GM12878 (cell line): ENCODE measurements around the gene SMG6. TPM values are rescaled to one million over a fixed set of nuclear protein-coding genes. Genes with fewer than 3 reads are reported as not detected.

Experiments
- ATAC-seq: fragments of 200-7000 bp; cut with Tn5 transposase; 3 replicates; pipeline ENCODE4 v1.9.1; 2020; ENCODE audit warnings: mild to moderate bottlenecking, moderate library complexity
- BruUV-seq: library from RNA; stranded (reverse); fragments of 400-500 nt; replicated peaks from 2 replicates; lab custom pipeline; 2021; lab: Mats Ljungman, UMichigan
- CTCF ChIA-PET: fragments of 300-600 bp; sonication (Branson Sonifier 250); formaldehyde crosslinking; extraction: SDS; loops from one replicate; lab custom pipeline; 2021; ENCODE audit warnings: inconsistent platforms; lab: Yijun Ruan, JAX
- POLR2A ChIA-PET: fragments of 350-600 bp; formaldehyde crosslinking; extraction: SDS; loops from one replicate; lab custom pipeline; 2021; ENCODE audit warnings: inconsistent platforms; lab: Charles Lee
- RAD21 ChIA-PET: fragments of 300-600 bp; sonication (Branson Sonifier 250); formaldehyde crosslinking; loops from one replicate; lab custom pipeline; 2023; ENCODE audit warnings: antibody characterized with exemption; ENCODE audit not compliant: unreplicated experiment; lab: Charles Lee
- SMC1A ChIA-PET: fragments of 300-600 bp; sonication (Branson Sonifier 250); formaldehyde crosslinking; loops from one replicate; lab custom pipeline; 2023; ENCODE audit not compliant: unreplicated experiment, uncharacterized antibody; lab: Charles Lee
- DNase-seq: peaks from one replicate; pipeline ENCODE4 v3.0.0-alpha.2; 2011; ENCODE audit warnings: low read depth, low spot score
- FAIRE-seq: peaks from 3 replicates; lab custom pipeline; 2011; peaks lifted over from hg19 to GRCh38; lab: Jason Lieb, UNC
- H2AFZ ChIP-seq: 2 replicates; pipeline ENCODE4 v1.6.0; 2011; ENCODE audit warnings: low read depth, low read length, control low read depth; ENCODE audit not compliant: control insufficient read depth
- H3K27ac ChIP-seq: 2 replicates; pipeline ENCODE4 v1.5.1; 2011; ENCODE audit warnings: control low read depth; ENCODE audit not compliant: control insufficient read depth, insufficient read depth
- H3K27me3 ChIP-seq, 2 experiments: replicated peaks in 1 of 2; 2 replicates each; pipeline versions ENCODE4 v1.6.0 to v1.6.1; 2011; ENCODE audit warnings: low read length in 1 of 2; ENCODE audit not compliant: control insufficient read depth in 2 of 2, insufficient read depth in 2 of 2
- H3K36me3 ChIP-seq, 2 experiments: 2 replicates each; pipeline ENCODE4 v1.5.1; 2011; ENCODE audit warnings: low read length in 1 of 2; ENCODE audit not compliant: control insufficient read depth in 2 of 2, insufficient read depth in 2 of 2
- H3K4me1 ChIP-seq: 2 replicates; pipeline ENCODE4 v1.6.1; 2011; ENCODE audit warnings: mild to moderate bottlenecking, low read length, moderate library complexity, mixed read lengths; ENCODE audit not compliant: control insufficient read depth, insufficient read depth
- H3K4me2 ChIP-seq: 2 replicates; pipeline ENCODE4 v1.6.0; 2011; ENCODE audit warnings: control low read depth; ENCODE audit not compliant: control insufficient read depth, insufficient read depth
- H3K4me3 ChIP-seq: fragments of 200-600 bp; sonication (generic); 2 replicates; pipeline ENCODE4 v1.5.1; 2016
- H3K79me2 ChIP-seq: 2 replicates; pipeline ENCODE4 v1.6.0; 2011; ENCODE audit warnings: low read length; ENCODE audit not compliant: control insufficient read depth, insufficient read depth
- H3K9ac ChIP-seq: 2 replicates; pipeline ENCODE4 v1.8.0; 2011; ENCODE audit warnings: low read length, control low read depth, mixed read lengths; ENCODE audit not compliant: control insufficient read depth, insufficient read depth
- H3K9me3 ChIP-seq: replicated peaks from 3 replicates; pipeline ENCODE4 v1.5.1; 2011; ENCODE audit warnings: mild to moderate bottlenecking, low read length; ENCODE audit not compliant: control insufficient read depth, insufficient read depth
- H4K20me1 ChIP-seq: 2 replicates; pipeline ENCODE4 v1.6.0; 2011; ENCODE audit not compliant: control insufficient read depth, insufficient read depth
- ESRRA ChIP-seq: IDR thresholded peaks from 2 replicates; pipeline ENCODE4 v1.6.1; 2012; ENCODE audit warnings: mild to moderate bottlenecking, low read length, improper control_type of control experiment
- HDAC6 ChIP-seq: fragments of 200-600 bp; sonication (generic); IDR thresholded peaks from one replicate; pipeline ENCODE4 v1.8.0; 2017; ENCODE audit warnings: antibody characterized with exemption; ENCODE audit not compliant: unreplicated experiment
- IKZF2 ChIP-seq, 2 experiments: fragments of 450-650 bp; IDR thresholded peaks; 2 replicates each; pipeline ENCODE4 v1.6.1; 2017; ENCODE audit warnings: mild to moderate bottlenecking in 2 of 2, moderate library complexity in 2 of 2
- JUND ChIP-seq: IDR thresholded peaks from 2 replicates; pipeline ENCODE4 v1.6.1; 2012; ENCODE audit warnings: low read depth, mild to moderate bottlenecking, low read length, improper control_type of control experiment, moderate library complexity
- KDM1A ChIP-seq: fragments of 200-600 bp; sonication (generic); IDR thresholded peaks from 2 replicates; pipeline ENCODE4 v1.6.1; 2016; ENCODE audit warnings: borderline replicate concordance
- KLF5 ChIP-seq: fragments of 450-650 bp; IDR thresholded peaks from 2 replicates; pipeline ENCODE4 v1.6.1; 2014; ENCODE audit warnings: mild to moderate bottlenecking; ENCODE audit not compliant: partially characterized antibody
- NR2F1 ChIP-seq: fragments of 450-650 bp; conservative IDR thresholded peaks from 2 replicates; pipeline ENCODE4 v1.6.1; 2017; ENCODE audit warnings: mild to moderate bottlenecking
- PAX8 ChIP-seq: fragments of 450-650 bp; IDR thresholded peaks from 2 replicates; pipeline ENCODE4 v1.6.1; 2017; ENCODE audit warnings: mild to moderate bottlenecking, moderate library complexity
- RCOR1 ChIP-seq: conservative IDR thresholded peaks from 2 replicates; pipeline ENCODE4 v1.6.1; 2012; ENCODE audit warnings: low read depth, low read length, improper control_type of control experiment
- SMC3 ChIP-seq: IDR thresholded peaks from 2 replicates; pipeline ENCODE4 v1.6.1; 2011; ENCODE audit warnings: low read length, improper control_type of control experiment, borderline replicate concordance
- SP1 ChIP-seq: IDR thresholded peaks from one replicate; pipeline ENCODE4 v1.6.1; 2011; ENCODE audit warnings: low read depth, low read length
- SRF ChIP-seq, 2 experiments: IDR thresholded peaks; 2 replicates each; pipeline ENCODE4 v1.6.1; 2011; ENCODE audit warnings: low read depth in 2 of 2, low read length in 2 of 2, mild to moderate bottlenecking in 1 of 2, moderate library complexity in 1 of 2
- WGBS: methylation state at CpG from one replicate; pipeline ENCODE4 v1.1.6; 2016; ENCODE audit warnings: low lambda C conversion rate; ENCODE audit not compliant: insufficient replicate concordance, insufficient coverage; ENCODE audit errors: missing lambda C conversion rate; 5-methylcytosine and 5-hydroxymethylcytosine counted together
- in situ Hi-C: fragments of 300-500 bp; cut with MboI; formaldehyde crosslinking; loops from 9 replicates; pipeline ENCODE4 v1.14.3; 2018; ENCODE audit warnings: mixed read lengths
- intact Hi-C: fragments of 100-400 bp; cut with micrococcal nuclease; formaldehyde crosslinking; loops from one replicate; pipeline ENCODE4 v1.14.2; 2022; ENCODE audit not compliant: unreplicated experiment
- polyA plus RNA-seq, 11 experiments: library from polyadenylated mRNA; depleted of rRNA in 4 of 11; unstranded in 6 of 11; stranded (reverse) in 5 of 11; fragments of >200 nt; fragmentation: Nextera tagmentation in 4 of 11; fragmentation: Illumina TruSeq in 1 of 11; extraction: Ambion mirVana in 4 of 11; extraction: Trizol in 1 of 11; gene quantifications; 1 replicate in 1 of 11; 2 replicates in 10 of 11; pipeline versions ENCODE4 v1.2.1 to v1.2.3, GENCODE V29; 2011 to 2016; ENCODE audit warnings: inconsistent platforms in 2 of 11, missing spikeins in 2 of 11, low read depth in 1 of 11
- total RNA-seq, 4 experiments: library from RNA; depleted of rRNA in 3 of 4; stranded (reverse); fragments of >200 nt in 3 of 4; fragmentation: Illumina TruSeq in 1 of 4; extraction: Trizol in 1 of 4; gene quantifications; 2 replicates each; pipeline versions ENCODE4 v1.2.1 to v1.2.3, GENCODE V29; 2013 to 2021
- TF ChIP-seq, protein P1 (sequence below), 3 experiments: IDR thresholded peaks in 2 of 3; conservative IDR thresholded peaks in 1 of 3; 2 replicates each; pipeline ENCODE4 v1.5.1; 2011; ENCODE audit warnings: low read depth in 3 of 3, low read length in 3 of 3, mild to moderate bottlenecking in 3 of 3, control low read depth in 2 of 3, moderate library complexity in 2 of 3, inconsistent platforms in 1 of 3, mixed read lengths in 1 of 3; ENCODE audit not compliant: control insufficient read depth in 2 of 3, insufficient read depth in 1 of 3; ENCODE audit errors: extremely low read depth in 1 of 3
- TF ChIP-seq, protein P2 (sequence below): IDR thresholded peaks from 2 replicates; pipeline ENCODE4 v1.6.1; 2012; ENCODE audit warnings: low read depth, low read length, improper control_type of control experiment

The SMG6 gene
- total and polyA plus RNA-seq, 10 of the 15 experiments (the other 5 are each of a cell fraction or from before 2014, with no cell fraction given), result 0.58 to 28.7 (median 15.7) TPM

DNA sequence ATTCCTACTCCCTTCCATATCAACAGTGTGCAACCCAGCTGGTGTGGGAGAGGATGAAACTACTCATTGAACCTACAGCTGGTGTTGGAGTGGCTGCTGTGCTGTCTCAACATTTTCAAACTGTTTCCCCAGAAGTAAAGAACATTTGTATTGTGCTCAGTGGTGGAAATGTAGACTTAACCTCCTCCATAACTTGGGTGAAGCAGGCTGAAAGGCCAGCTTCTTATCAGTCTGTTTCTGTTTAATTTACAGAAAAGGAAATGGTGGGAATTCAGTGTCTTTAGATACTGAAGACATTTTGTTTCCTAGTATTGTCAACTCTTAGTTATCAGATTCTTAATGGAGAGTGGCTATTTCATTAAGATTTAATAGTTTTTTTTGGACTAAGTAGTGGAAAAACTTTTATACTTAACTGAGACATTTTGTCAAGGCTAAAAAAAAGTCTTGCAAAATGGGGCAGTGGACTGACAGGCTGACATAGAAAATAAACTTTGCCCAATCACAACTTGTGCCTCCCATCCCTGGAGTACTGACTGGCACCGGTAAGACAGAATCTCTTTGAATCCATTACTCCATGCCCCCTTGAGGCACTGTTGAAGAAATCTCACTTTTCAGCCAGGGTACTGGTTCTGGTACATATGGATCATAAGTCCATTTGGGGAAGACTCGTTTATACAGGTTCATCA lies 20.2 kb upstream of the SMG6 start:
- Histone ChIP-seq H3K4me2 (no peak overlapping the region), H3K79me2 (no peaks in the 10 kb centered on the region), H3K9ac (no peak overlapping the region), H3K27ac (no peak overlapping the region), H3K4me3 (no peak overlapping the region), H3K4me1 (no peaks in the 10 kb centered on the region), H3K9me3 (no peaks in the 10 kb centered on the region), H3K27me3 (no peaks in the 10 kb centered on the region), H4K20me1 (no peaks in the 10 kb centered on the region), H2AFZ (no peak overlapping the region)
- DNase-seq (no peak), ATAC-seq (no peak), FAIRE-seq (no peak)
- in situ Hi-C loops, result no loop called here
- ChIA-PET SMC1A (interaction anchor here (1.3 kb wide), 1 partner anchor 16 kb away, joined by 3 read pairs; no protein-coding TSS in a partner anchor), CTCF (no interaction called here), RAD21 (no interaction called here)
- no TSS peak for BruUV-seq
- WGBS, result 97% methylated on average over 2 of the region's 2 CpGs
- TF ChIP-seq RCOR1 (no peak), SP1 (no peak), SMC3 (no peak), SRF (IDR thresholded peaks at IDR 0.05; ENCODE audit: low read depth in 2 of 2, low read length in 2 of 2) (no peak), KDM1A (no peak), NR2F1 (no peak)
- TF ChIP-seq, all 136 proteins: peak for 0
- POLR2A ChIA-PET, result no interaction called here
- peaks cover 2 to 27% of the 10 kb centered on the region in 2 experiments for H3K36me3 ChIP-seq
- intact Hi-C loops, result no loop called here

DNA sequence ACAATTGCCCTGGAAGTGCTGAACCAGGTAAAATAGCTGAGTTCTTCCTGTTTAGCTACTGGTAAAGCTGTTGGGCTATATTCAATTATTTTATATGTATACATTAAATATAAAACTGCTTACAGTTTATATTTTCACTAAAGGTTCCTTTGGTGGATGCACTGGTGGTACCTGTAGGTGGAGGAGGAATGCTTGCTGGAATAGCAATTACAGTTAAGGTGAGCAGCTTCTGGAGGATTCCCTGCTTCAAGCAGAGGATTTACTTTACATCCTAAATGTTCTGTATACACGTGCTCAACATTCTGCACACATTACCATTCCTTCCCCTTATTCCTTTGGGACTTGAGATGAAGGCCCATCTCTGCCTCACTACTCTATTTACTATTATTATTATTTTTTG lies 17.8 kb upstream of the SMG6 start:
- BruUV-seq, result no TSS peak
- CTCF ChIA-PET, result interaction anchor here (1.3 kb wide), 1 partner anchor 32 kb away, joined by 3 read pairs; no protein-coding TSS in a partner anchor
- WGBS, result 47% methylated on average over 1 of the region's 1 CpG
- POLR2A ChIA-PET, result no interaction called here
- FAIRE-seq, result no peak
- SMC1A ChIA-PET, result interaction anchor here (0.8 to 1.5 kb wide), 2 partner anchors 15 to 58 kb away, joined by 3 read pairs; partner anchors contain the start of gene TSR1
- Histone ChIP-seq H2AFZ (no peak overlapping the region), H4K20me1 (no peaks in the 10 kb centered on the region), H3K27ac (no peak overlapping the region), H3K9ac (no peak overlapping the region), H3K9me3 (no peaks in the 10 kb centered on the region), H3K4me2 (no peak overlapping the region), H3K27me3 (no peaks in the 10 kb centered on the region), H3K4me1 (no peaks in the 10 kb centered on the region), H3K36me3 (peaks cover 2 to 27% of the 10 kb centered on the region in 2 experiments), H3K79me2 (no peaks in the 10 kb centered on the region), H3K4me3 (no peak overlapping the region)
- RAD21 ChIA-PET, result interaction anchor here (0.8 kb wide), 1 partner anchor 15 kb away, joined by 3 read pairs; the partner anchor contains the start of gene TSR1
- no peak for ATAC-seq
- in situ Hi-C loops, result no loop called here
- intact Hi-C loops, result no loop called here
- DNase-seq, result no peak
- TF ChIP-seq IKZF2 (IDR thresholded peaks at IDR 0.05) (no peak), JUND (no peak), PAX8 (no peak), KLF5 (no peak), ESRRA (no peak), HDAC6 (no peak)
- TF ChIP-seq, protein P1, sequence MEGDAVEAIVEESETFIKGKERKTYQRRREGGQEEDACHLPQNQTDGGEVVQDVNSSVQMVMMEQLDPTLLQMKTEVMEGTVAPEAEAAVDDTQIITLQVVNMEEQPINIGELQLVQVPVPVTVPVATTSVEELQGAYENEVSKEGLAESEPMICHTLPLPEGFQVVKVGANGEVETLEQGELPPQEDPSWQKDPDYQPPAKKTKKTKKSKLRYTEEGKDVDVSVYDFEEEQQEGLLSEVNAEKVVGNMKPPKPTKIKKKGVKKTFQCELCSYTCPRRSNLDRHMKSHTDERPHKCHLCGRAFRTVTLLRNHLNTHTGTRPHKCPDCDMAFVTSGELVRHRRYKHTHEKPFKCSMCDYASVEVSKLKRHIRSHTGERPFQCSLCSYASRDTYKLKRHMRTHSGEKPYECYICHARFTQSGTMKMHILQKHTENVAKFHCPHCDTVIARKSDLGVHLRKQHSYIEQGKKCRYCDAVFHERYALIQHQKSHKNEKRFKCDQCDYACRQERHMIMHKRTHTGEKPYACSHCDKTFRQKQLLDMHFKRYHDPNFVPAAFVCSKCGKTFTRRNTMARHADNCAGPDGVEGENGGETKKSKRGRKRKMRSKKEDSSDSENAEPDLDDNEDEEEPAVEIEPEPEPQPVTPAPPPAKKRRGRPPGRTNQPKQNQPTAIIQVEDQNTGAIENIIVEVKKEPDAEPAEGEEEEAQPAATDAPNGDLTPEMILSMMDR (IDR thresholded peaks at IDR 0.05 in 2 of 3, conservative IDR thresholded peaks at IDR 0.05 in 1 of 3; ENCODE audit: control insufficient read depth in 2 of 3, extremely low read depth in 1 of 3, insufficient read depth in 1 of 3, low read depth in 3 of 3, low read length in 3 of 3), result no peak
- TF ChIP-seq, protein P2, sequence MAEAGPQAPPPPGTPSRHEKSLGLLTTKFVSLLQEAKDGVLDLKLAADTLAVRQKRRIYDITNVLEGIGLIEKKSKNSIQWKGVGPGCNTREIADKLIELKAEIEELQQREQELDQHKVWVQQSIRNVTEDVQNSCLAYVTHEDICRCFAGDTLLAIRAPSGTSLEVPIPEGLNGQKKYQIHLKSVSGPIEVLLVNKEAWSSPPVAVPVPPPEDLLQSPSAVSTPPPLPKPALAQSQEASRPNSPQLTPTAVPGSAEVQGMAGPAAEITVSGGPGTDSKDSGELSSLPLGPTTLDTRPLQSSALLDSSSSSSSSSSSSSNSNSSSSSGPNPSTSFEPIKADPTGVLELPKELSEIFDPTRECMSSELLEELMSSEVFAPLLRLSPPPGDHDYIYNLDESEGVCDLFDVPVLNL, result no peak
